Pancreas (tissue), 10 donors: ENCODE measurements around the gene GOLGA7B. TPM values are rescaled to one million over a fixed set of nuclear protein-coding genes. Genes with fewer than 3 reads are reported as not detected.

Source experiments
- ATAC-seq, 4 donors: fragments of 200-7000 bp; cut with Tn5 transposase; one replicate each; pipeline versions ENCODE4 v1.8.0 to v1.9.1; 2020; ENCODE audit warnings: mild to moderate bottlenecking in 4 of 4, moderate library complexity in 4 of 4
- DNase-seq, 6 donors: peaks; one replicate each; pipeline ENCODE4 v3.0.0-alpha.2; 2020
- FAIRE-seq: peaks from 2 replicates; lab custom pipeline; 2012; peaks lifted over from hg19 to GRCh38; lab: Jason Lieb, UNC
- H3K27ac ChIP-seq, 4 donors: fragments of 200-600 bp; sonication (generic); 1 replicate in 3 of 4; 2 replicates in 1 of 4; pipeline versions ENCODE4 v1.5.0 to v1.8.0; 2020
- H3K27me3 ChIP-seq, 4 donors: fragments of 200-600 bp; one replicate each; pipeline ENCODE4 v1.8.0; 2021
- H3K36me3 ChIP-seq, 3 donors: fragments of 200-600 bp; sonication (generic) in 1 of 3; one replicate each; pipeline versions ENCODE4 v1.5.0 to v1.8.0; 2020 to 2021
- H3K4me1 ChIP-seq, 3 donors: fragments of 200-600 bp; one replicate each; pipeline ENCODE4 v1.8.0; 2021
- H3K4me3 ChIP-seq, 4 donors: fragments of 200-600 bp; sonication (generic) in 2 of 4; one replicate each; pipeline versions ENCODE4 v1.5.0 to v1.8.0; 2020 to 2021
- H3K9me3 ChIP-seq, 4 donors: fragments of 200-600 bp; one replicate each; pipeline ENCODE4 v1.8.0; 2021
- CTCF ChIP-seq, 4 donors: fragments of 200-600 bp; sonication (generic) in 3 of 4; IDR thresholded peaks; one replicate each; pipeline versions ENCODE4 v1.5.0 to v1.8.0; 2021; ENCODE audit warnings: antibody characterized with exemption in 4 of 4
- WGBS, 2 donors: extraction: QIAGEN DNeasy Blood & Tissue Kit; methylation state at CpG; one replicate each; pipeline ENCODE4 v1.1.7; 2013; 5-methylcytosine and 5-hydroxymethylcytosine counted together
- intact Hi-C, 3 donors: fragments of 100-400 bp; cut with DNase I; formaldehyde crosslinking; loops; one replicate each; pipeline versions ENCODE4 v1.11.1 to v1.14.2; 2022
- polyA plus RNA-seq, 2 donors: library from polyadenylated mRNA; stranded (reverse); fragments of 200-250 nt; gene quantifications; one replicate each; pipeline ENCODE4 v1.2.3, GENCODE V29; 2013
- total RNA-seq, 6 donors: library from RNA; stranded (reverse); fragmentation: NEBNext Ultra II Directional in 4 of 6; extraction: Animal tissue kit (Norgen Biotek cat#: 25700) in 4 of 6; gene quantifications; one replicate each; pipeline versions ENCODE4 v1.2.1 to v1.2.4, GENCODE V29; 2021 to 2023
- donor health status: healthy with polysubstance abuse.
- donor health status: DM: no; HTN: no; CAD: no; lungs with moderate emphysema.
- donor health status: DM: no; HTN: no; CAD: no.
- donor health status: control.
- donor health status: control.
- donor health status: Bipolar disorder and iron deficiency.
- donor health status: DM: yes; HTN: yes; CAD: no.
- donor health status: DM: no; HTN: no; CAD: no.
- donor health status: DM: no; HTN: no; CAD: no.
- donor health status: DM: yes; HTN: yes; CAD: no.

GOLGA7B gene
- total and polyA plus RNA-seq, 8 donors: 2.0 to 38.7 (median 4.8) TPM

GRCh38 chr10:97903128-97904017 is 53.7 kb downstream of the GOLGA7B start:
- Histone ChIP-seq H3K36me3 (no peaks in the 10 kb centered on the region), H3K27ac (no peak overlapping the region), H3K9me3 (no peaks in the 10 kb centered on the region), H3K4me3 (no peak overlapping the region), H3K27me3 (no peaks in the 10 kb centered on the region), H3K4me1 (no peaks in the 10 kb centered on the region)
- WGBS, 2 donors: 52 to 65% methylated on average over 9 of the region's 9 CpGs
- TF ChIP-seq CTCF (IDR thresholded peaks at IDR 0.05): no peak
- ATAC-seq (peak in 1 of 4 donors; percentile 14), FAIRE-seq (no peak), DNase-seq (no peak)
- intact Hi-C loops: no loop called here

GRCh38 chr10:97904018-97904381 is 54.4 kb downstream of the GOLGA7B start:
- no peak for TF ChIP-seq CTCF (IDR thresholded peaks at IDR 0.05)
- intact Hi-C loops: no loop called here
- Histone ChIP-seq H3K4me3 (no peak overlapping the region), H3K36me3 (no peaks in the 10 kb centered on the region), H3K27me3 (no peaks in the 10 kb centered on the region), H3K27ac (no peak overlapping the region), H3K4me1 (no peaks in the 10 kb centered on the region), H3K9me3 (no peaks in the 10 kb centered on the region)
- peak in 1 of 4 donors; percentile 37 for ATAC-seq
- FAIRE-seq: no peak
- WGBS, 2 donors: 47 to 49% methylated on average over 5 of the region's 5 CpGs
- DNase-seq: no peak

- H3K4me1 ChIP-seq: no peaks in the 10 kb centered on the region
- no peaks in the 10 kb centered on the region for H3K27me3 ChIP-seq
- intact Hi-C loops: no loop called here
- no peak for TF ChIP-seq CTCF (IDR thresholded peaks at IDR 0.05)
- DNase-seq (no peak), FAIRE-seq (no peak), ATAC-seq (no peak)
- H3K9me3 ChIP-seq: no peaks in the 10 kb centered on the region
- H3K36me3 ChIP-seq: no peaks in the 10 kb centered on the region
- H3K27ac ChIP-seq: no peak overlapping the region
- no peak overlapping the region for H3K4me3 ChIP-seq
- 71 to 78% methylated on average over 11 of the region's 11 CpGs for WGBS, 2 donors
Measured at GRCh38 chr10:97904576-97904975, 54.9 kb downstream of the GOLGA7B start.

GRCh38 chr10:97905276-97905675 is 55.6 kb downstream of the GOLGA7B start:
- FAIRE-seq: no peak
- no peak for TF ChIP-seq CTCF (IDR thresholded peaks at IDR 0.05)
- intact Hi-C loops: no loop called here
- WGBS, 2 donors: 73 to 81% methylated on average over 8 of the region's 8 CpGs
- DNase-seq: no peak
- H3K27me3 ChIP-seq: no peaks in the 10 kb centered on the region
- ATAC-seq: no peak
- no peaks in the 10 kb centered on the region for H3K4me1 ChIP-seq
- H3K27ac ChIP-seq: no peak overlapping the region
- no peak overlapping the region for H3K4me3 ChIP-seq
- no peaks in the 10 kb centered on the region for H3K36me3 ChIP-seq
- no peaks in the 10 kb centered on the region for H3K9me3 ChIP-seq

- no peaks in the 10 kb centered on the region for H3K36me3 ChIP-seq
- 59 to 71% methylated on average over 6 of the region's 6 CpGs for WGBS, 2 donors
- no peak for TF ChIP-seq CTCF (IDR thresholded peaks at IDR 0.05)
- no peaks in the 10 kb centered on the region for H3K9me3 ChIP-seq
- no peak for FAIRE-seq
- intact Hi-C loops: no loop called here
- no peak for ATAC-seq
- no peak overlapping the region for H3K27ac ChIP-seq
- H3K27me3 ChIP-seq: no peaks in the 10 kb centered on the region
- H3K4me1 ChIP-seq: no peaks in the 10 kb centered on the region
- no peak overlapping the region for H3K4me3 ChIP-seq
- no peak for DNase-seq
Measured at GRCh38 chr10:97907211-97907610, 57.6 kb downstream of the GOLGA7B start.
